Femur (tissue), 1 donor: ENCODE measurements around the gene REP15.
"Not testable (repeated sequence)": the region's sequence is repeated elsewhere in the genome, so short reads cannot be mapped to it uniquely, and the experiment has no call there.

Experiments used
- DNase-seq: peaks from one replicate; pipeline ENCODE4 v3.0.0-alpha.2; 2017

REP15 gene

GRCh38 chr12:27696293-27696652 is at the start of gene REP15:
Gene REP15 (plus strand): TSS chr12:27696447. CDS start chr12:27696563, 116 bp downstream.
- DNase-seq, result no peak

GRCh38 chr12:27650011-27650410 is 46.2 kb upstream of the REP15 start:
- DNase-seq, result no peak

DNA sequence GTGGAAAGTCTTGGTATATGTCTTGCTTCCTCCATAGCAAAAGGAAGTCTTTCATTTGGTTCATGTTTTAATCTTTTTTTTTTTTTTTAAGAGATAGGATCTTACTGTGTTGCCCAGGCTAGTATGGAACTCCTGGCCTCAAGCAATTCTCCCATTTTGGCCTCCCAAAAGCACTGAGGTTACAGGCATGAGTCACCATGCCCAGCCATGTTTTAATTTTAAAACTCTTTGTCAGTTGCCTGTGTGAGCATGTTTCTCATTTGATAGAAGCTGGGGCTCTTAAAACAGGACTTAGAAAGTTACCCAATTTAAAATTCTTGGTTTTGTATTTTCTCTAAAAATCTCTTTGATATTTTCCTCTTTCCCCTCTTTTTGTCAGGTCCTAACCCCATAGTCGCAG is 45.0 kb upstream of the REP15 start:
- no peak for DNase-seq

DNA sequence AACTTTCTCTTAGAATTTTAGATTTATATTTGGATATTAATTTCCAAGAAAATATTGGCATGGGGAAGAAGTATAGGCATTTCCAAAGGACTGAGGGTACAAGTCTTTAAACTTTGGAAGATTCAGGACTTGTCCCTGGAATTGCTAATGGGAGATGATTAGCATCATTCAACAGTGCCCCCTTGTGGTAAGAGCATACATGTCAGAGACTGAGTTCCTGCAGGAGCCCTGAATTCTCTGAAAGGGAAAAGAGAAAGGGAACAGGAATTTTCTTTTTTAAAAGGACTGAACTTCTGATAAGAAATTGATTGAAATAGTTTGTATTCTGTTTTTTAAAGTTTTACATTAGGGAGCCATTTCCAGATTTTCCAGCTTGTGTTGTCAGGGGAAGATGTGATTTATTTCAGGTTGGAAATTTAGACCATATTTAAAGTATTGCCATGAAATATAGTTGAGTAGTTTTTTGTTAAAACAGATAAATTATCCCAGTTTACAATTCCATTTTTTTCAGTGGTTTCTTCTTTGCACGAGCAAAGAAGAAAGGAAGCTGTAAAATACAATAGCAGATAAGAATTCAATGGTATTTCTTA is 44.0 kb upstream of the REP15 start:
- peak; percentile 62 for DNase-seq

- no peak for DNase-seq
These were observed 42.6 kb upstream of the REP15 start for GRCh38 chr12:27653661-27654060.

DNA sequence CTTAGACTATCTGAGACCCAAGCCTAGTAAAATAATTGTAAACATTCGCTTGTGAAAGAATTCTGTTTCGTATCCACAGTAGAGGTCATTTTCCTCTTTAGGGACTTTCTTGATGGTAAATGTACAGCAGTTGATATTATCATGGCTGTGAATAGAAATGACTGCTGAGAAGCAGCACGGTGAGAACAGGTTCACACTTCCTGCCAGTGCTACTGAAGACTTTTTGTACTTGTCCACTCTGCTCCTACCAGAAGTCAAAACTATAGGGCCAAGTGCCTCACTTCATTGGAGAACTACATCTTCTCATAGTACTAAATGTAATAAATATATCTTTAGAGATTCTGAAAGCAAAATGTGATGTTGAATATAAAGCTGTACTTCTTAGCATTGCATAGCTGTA is 40.8 kb upstream of the REP15 start:
- not testable (repeated sequence) for DNase-seq

DNA sequence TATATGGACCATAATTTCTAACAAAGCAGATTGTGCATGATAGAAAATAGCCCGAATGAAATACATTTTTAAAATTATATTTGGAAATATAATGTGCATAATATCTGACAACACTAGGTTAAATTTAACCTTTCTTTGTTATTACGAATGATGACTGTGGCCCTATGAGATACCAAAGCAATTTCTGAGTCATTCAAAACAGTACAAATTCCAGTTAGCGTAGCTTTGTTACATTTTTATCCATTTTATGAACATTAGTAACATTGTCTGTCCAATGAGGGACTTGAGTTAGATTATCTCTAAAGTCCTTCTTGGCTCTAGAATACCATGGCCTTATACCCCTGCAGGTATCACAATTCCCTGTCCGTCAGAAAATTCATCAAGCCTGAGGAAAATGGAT is 39.0 kb upstream of the REP15 start:
- no peak for DNase-seq

DNA sequence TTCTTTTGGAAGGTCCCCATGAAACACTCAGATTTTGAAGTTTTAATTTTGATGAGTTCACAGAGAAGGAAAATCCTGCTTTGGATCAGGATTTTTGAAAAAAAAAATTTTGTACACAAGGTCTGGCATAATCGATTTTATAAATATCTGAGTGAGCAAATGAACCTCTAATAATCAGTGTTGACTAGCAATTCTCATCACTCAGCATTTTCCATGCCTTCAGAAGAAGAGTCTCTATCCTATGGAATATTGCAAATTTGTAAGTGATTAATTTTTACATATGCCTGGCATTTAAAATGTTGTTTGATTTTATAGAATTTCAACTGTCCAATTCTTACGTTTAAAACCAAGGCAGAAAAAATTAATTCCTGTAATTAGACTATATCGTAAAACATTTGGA is 30.5 kb upstream of the REP15 start:
- no peak for DNase-seq

DNA sequence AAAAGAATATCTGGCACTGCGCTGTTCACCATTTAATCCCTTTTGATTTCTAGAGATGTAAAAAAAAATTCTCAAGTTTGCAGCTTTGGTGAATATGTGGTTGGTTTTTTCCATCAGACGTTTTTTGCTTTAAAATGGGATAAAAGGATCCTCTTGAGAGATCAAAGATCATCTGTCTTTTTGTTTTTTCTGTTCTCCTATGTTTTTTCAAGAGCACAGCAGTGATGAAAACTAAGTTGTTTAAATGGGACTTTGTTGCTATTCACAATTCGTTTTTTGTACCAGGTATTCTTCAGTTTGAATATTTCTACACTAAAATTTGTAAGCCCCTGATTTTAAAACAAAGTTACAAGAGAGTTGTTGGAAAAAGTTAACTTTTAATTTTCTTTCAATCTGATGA is 29.7 kb upstream of the REP15 start:
- no peak for DNase-seq

GRCh38 chr12:27667540-27667939 is 28.7 kb upstream of the REP15 start:
- DNase-seq, result no peak

DNA sequence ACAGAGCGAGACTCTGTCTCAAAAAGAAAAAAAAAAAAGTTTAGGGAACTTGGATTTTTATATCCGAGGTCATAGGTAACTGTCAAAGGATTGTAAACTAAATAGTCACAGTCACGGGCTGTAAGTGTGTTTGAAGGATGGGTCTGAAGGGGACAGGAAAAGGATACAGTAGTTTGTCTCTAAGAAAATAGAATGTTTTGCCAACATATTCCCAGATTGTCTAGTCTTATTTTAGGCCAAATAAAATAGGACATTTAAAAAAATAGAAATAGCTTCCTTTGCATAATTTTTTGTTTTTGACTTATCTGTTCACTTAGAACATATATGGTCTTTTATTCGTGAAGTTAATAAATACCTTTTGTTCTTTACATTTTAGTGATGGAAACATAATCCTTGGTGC is 24.2 kb upstream of the REP15 start:
- DNase-seq, result no peak

DNA sequence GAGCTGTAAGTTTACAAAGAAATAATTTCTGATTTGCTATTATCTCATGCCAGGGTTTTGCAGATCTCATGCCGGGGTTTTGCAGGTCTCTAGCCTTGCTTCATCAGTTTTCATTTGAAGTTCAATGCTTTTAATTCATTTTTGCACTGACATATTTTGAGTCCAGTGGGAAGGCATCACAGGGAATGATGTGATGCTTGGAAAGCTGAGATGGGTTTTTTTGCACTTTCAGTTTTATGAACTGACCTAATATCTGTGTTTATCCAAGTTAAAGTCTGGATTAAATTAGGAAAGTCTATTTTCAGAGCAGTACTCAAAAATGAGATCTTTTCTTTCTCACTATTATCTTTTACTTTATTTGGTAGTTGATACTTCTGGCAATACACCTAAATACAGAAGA is 23.6 kb upstream of the REP15 start:
- DNase-seq, result no peak

GRCh38 chr12:27673101-27673718 is 23.0 kb upstream of the REP15 start:
- DNase-seq, result no peak

GRCh38 chr12:27674989-27675388 is 21.3 kb upstream of the REP15 start:
- DNase-seq, result no peak

DNA sequence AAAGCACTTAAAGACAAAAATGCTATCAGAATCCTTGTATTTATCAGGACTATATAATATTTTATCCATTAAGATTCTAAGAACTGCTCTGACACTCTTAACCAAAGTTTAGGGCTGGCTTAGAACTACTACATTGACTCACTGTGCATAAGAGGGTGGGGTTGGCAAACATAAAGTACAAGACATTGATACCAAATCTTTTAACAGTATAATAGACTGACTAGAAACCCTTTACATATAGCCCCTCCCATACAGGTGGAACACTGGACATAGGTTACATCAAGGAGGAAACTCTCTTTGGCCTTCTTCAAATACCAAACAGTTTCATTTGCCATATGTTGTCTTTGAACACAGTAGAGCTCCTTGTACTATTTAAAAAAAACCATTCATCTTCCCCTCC is 15.6 kb upstream of the REP15 start:
- DNase-seq, result no peak

DNA sequence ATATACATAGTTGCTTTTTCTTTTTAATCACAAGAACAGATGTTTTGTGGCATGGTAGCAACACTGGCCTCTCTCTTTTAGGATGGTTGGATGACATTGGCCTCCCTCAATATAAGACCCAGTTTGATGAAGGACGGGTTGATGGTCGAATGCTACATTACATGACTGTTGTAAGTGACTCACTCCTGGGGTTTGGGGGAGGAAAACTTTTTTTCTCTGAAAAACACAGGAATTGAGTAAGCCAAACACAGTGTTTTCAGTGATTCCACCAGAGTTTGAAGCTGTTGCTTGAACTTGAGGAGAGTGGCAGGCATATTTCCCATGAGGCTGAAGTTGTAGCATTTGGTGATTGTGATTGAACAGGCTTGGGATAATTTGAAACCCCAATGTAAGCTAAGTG is 13.7 kb upstream of the REP15 start:
- DNase-seq, result no peak

- no peak for DNase-seq
These were observed 11.0 kb upstream of the REP15 start for GRCh38 chr12:27685274-27685673.

- no peak for DNase-seq
These were observed 10.1 kb upstream of the REP15 start for GRCh38 chr12:27686147-27686546.

GRCh38 chr12:27688671-27689070 is 7.6 kb upstream of the REP15 start:
- no peak for DNase-seq

- DNase-seq, result no peak
These were observed 6.6 kb upstream of the REP15 start for GRCh38 chr12:27689558-27690180.

- DNase-seq, result no peak
These were observed 2.8 kb upstream of the REP15 start for GRCh38 chr12:27693403-27693802.

- DNase-seq, result no peak
These were observed 523 bp upstream of the REP15 start for GRCh38 chr12:27695556-27696292.

- DNase-seq, result no peak
These were observed 767 bp downstream of the REP15 start for GRCh38 chr12:27696864-27697564.
